Thoracic aorta (tissue), 2 donors: Measurements from ENCODE around the gene SLC4A11. TPM values are rescaled to one million over a fixed set of nuclear protein-coding genes. Genes with fewer than 3 reads are reported as not detected.

Experiments
- ATAC-seq: fragments of 150-250 bp; one replicate; pipeline ENCODE4 v1.8.0; 2017; ENCODE audit warnings: low read depth; ENCODE audit not compliant: insufficient number of reproducible peaks, low FRiP score
- DNase-seq: peaks from one replicate; pipeline ENCODE4 v3.0.0-alpha.2; 2020; ENCODE audit warnings: low spot score
- H3K27ac ChIP-seq, 2 donors: fragments of 200-600 bp; sonication (generic); 1 replicate in 1 of 2; 2 replicates in 1 of 2; pipeline ENCODE4 v1.5.1; 2016; ENCODE audit warnings: mild to moderate bottlenecking in 2 of 2, moderate library complexity in 2 of 2
- H3K27me3 ChIP-seq: fragments of 200-600 bp; sonication (generic); replicated peaks from 2 replicates; pipeline ENCODE4 v1.6.0; 2016; ENCODE audit warnings: mild to moderate bottlenecking; ENCODE audit not compliant: insufficient read depth
- H3K36me3 ChIP-seq: fragments of 200-600 bp; sonication (generic); one replicate; pipeline ENCODE4 v1.5.1; 2016
- H3K4me1 ChIP-seq, 2 donors: fragments of 200-600 bp; sonication (generic); 1 replicate in 1 of 2; 2 replicates in 1 of 2; pipeline versions ENCODE4 v1.5.1 to v1.6.0; 2016; ENCODE audit warnings: low read depth in 2 of 2, mild to moderate bottlenecking in 1 of 2; ENCODE audit not compliant: control insufficient read depth in 1 of 2
- H3K4me3 ChIP-seq: fragments of 200-600 bp; sonication (generic); 2 replicates; pipeline ENCODE4 v1.5.1; 2016; ENCODE audit warnings: mild to moderate bottlenecking
- H3K9me3 ChIP-seq: fragments of 200-600 bp; sonication (generic); 2 replicates; pipeline ENCODE4 v1.5.1; 2016
- total RNA-seq, 2 donors: library from RNA; depleted of rRNA; stranded (reverse); fragments of >200 nt; gene quantifications; one replicate each; pipeline versions ENCODE4 v1.1.0 to v1.2.3, GENCODE V29; 2016
- TF ChIP-seq, protein P1 (sequence below): fragments of 200-600 bp; sonication (generic); IDR thresholded peaks from one replicate; pipeline ENCODE4 v1.5.1; 2019; ENCODE audit warnings: antibody characterized with exemption

The SLC4A11 gene
- total RNA-seq, 2 donors from 2014 or later = 0.27 TPM; not detected in 1

GRCh38 chr20:3231889-3232588, 7.0 kb downstream of the SLC4A11 start:
- ATAC-seq = no peak
- no peak for DNase-seq
- no peak overlapping the region for H3K27ac ChIP-seq
- TF ChIP-seq, protein P1, sequence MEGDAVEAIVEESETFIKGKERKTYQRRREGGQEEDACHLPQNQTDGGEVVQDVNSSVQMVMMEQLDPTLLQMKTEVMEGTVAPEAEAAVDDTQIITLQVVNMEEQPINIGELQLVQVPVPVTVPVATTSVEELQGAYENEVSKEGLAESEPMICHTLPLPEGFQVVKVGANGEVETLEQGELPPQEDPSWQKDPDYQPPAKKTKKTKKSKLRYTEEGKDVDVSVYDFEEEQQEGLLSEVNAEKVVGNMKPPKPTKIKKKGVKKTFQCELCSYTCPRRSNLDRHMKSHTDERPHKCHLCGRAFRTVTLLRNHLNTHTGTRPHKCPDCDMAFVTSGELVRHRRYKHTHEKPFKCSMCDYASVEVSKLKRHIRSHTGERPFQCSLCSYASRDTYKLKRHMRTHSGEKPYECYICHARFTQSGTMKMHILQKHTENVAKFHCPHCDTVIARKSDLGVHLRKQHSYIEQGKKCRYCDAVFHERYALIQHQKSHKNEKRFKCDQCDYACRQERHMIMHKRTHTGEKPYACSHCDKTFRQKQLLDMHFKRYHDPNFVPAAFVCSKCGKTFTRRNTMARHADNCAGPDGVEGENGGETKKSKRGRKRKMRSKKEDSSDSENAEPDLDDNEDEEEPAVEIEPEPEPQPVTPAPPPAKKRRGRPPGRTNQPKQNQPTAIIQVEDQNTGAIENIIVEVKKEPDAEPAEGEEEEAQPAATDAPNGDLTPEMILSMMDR = no peak
- no peaks in the 10 kb centered on the region for H3K4me1 ChIP-seq
- no peaks in the 10 kb centered on the region for H3K9me3 ChIP-seq
- no peaks in the 10 kb centered on the region for H3K27me3 ChIP-seq
- no peaks in the 10 kb centered on the region for H3K36me3 ChIP-seq
- no peak overlapping the region for H3K4me3 ChIP-seq

GRCh38 chr20:3231116-3231515, 7.9 kb downstream of the SLC4A11 start:
- Histone ChIP-seq H3K4me3 (no peak overlapping the region), H3K36me3 (no peaks in the 10 kb centered on the region), H3K27me3 (no peaks in the 10 kb centered on the region), H3K9me3 (no peaks in the 10 kb centered on the region), H3K4me1 (no peaks in the 10 kb centered on the region), H3K27ac (no peak overlapping the region)
- DNase-seq (no peak), ATAC-seq (no peak)
- TF ChIP-seq, protein P1 = no peak

DNA sequence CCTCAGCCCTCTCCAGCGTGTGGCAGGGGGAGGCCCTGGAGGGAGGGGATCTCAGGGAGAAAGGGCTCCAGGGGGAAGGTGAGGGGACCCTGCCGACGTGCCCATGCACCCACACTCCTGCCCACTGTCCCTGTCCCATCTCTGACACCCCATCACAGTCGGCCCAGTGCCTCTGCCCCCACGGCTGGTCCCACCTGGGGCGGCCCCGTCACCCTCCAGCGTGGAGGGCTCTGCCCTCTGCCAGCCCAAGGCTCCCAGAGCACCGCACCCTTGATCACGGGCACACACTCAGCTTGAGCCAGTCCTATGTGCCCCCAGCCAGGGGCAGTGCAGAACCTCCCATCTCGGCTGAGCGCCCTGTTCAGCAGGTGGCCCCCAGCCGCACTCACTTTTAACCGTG, 9.2 kb downstream of the SLC4A11 start:
- no peak for ATAC-seq

GRCh38 chr20:3229158-3229557, 9.8 kb downstream of the SLC4A11 start:
- no peak for DNase-seq
- no peak overlapping the region for H3K4me3 ChIP-seq
- no peaks in the 10 kb centered on the region for H3K4me1 ChIP-seq
- H3K36me3 ChIP-seq = no peaks in the 10 kb centered on the region
- H3K9me3 ChIP-seq = no peaks in the 10 kb centered on the region
- no peak overlapping the region for H3K27ac ChIP-seq
- TF ChIP-seq, protein P1 = no peak
- ATAC-seq = no peak
- no peaks in the 10 kb centered on the region for H3K27me3 ChIP-seq

More for the DNA sequence above, 9.2 kb downstream of the SLC4A11 start:
- Histone ChIP-seq H3K36me3 (no peaks in the 10 kb centered on the region), H3K9me3 (no peaks in the 10 kb centered on the region), H3K27me3 (no peaks in the 10 kb centered on the region), H3K4me1 (no peaks in the 10 kb centered on the region), H3K4me3 (no peak overlapping the region), H3K27ac (no peak overlapping the region)
- TF ChIP-seq, protein P1 = no peak
- no peak for DNase-seq

- H3K9me3 ChIP-seq = no peaks in the 10 kb centered on the region
- ATAC-seq = no peak
- no peak overlapping the region for H3K27ac ChIP-seq
- no peak for DNase-seq
- H3K4me1 ChIP-seq = no peaks in the 10 kb centered on the region
- TF ChIP-seq, protein P1 = no peak
- H3K4me3 ChIP-seq = no peak overlapping the region
- no peaks in the 10 kb centered on the region for H3K27me3 ChIP-seq
- H3K36me3 ChIP-seq = peaks cover under 1% of the 10 kb centered on the region
These were observed 10.3 kb downstream of the SLC4A11 start for GRCh38 chr20:3228750-3229032.
